H9 (cell line): ENCODE measurements around the gene TDP1. TPM values are rescaled to one million over a fixed set of nuclear protein-coding genes. Genes with fewer than 3 reads are reported as not detected.

Experiments used
- DNase-seq: peaks from one replicate; pipeline ENCODE4 v3.0.0-alpha.2; 2017
- H2AFZ ChIP-seq: one replicate; pipeline ENCODE4 v1.6.1; 2013; ENCODE audit warnings: mild to moderate bottlenecking, low read length, control low read depth, moderate library complexity
- H2AK5ac ChIP-seq: 2 replicates; pipeline ENCODE4 v1.6.1; 2013; ENCODE audit warnings: low read length, control low read depth, mixed read lengths; ENCODE audit not compliant: insufficient read length
- H2BK120ac ChIP-seq: one replicate; pipeline ENCODE4 v1.6.1; 2013; ENCODE audit warnings: low read depth, mild to moderate bottlenecking, low read length, control low read depth, inconsistent platforms; ENCODE audit not compliant: poor library complexity, severe bottlenecking
- H2BK12ac ChIP-seq: 2 replicates; pipeline ENCODE4 v1.6.1; 2013; ENCODE audit warnings: low read length, control low read depth, mixed read lengths, low read depth; ENCODE audit not compliant: insufficient read length
- H2BK15ac ChIP-seq: 2 replicates; pipeline ENCODE4 v1.6.1; 2013; ENCODE audit warnings: low read depth, low read length, control low read depth
- H2BK20ac ChIP-seq: one replicate; pipeline ENCODE4 v1.6.1; 2013; ENCODE audit warnings: low read depth, mild to moderate bottlenecking, low read length, control low read depth, inconsistent platforms; ENCODE audit not compliant: poor library complexity, severe bottlenecking
- H2BK5ac ChIP-seq: 2 replicates; pipeline ENCODE4 v1.6.1; 2013; ENCODE audit warnings: low read length, control low read depth, mixed read lengths; ENCODE audit not compliant: insufficient read length
- H3K14ac ChIP-seq: 2 replicates; pipeline ENCODE4 v1.6.1; 2013; ENCODE audit warnings: low read length, control low read depth; ENCODE audit not compliant: insufficient read depth
- H3K18ac ChIP-seq: 2 replicates; pipeline ENCODE4 v1.6.1; 2013; ENCODE audit warnings: low read depth, mild to moderate bottlenecking, mixed read lengths, low read length, control low read depth; ENCODE audit not compliant: insufficient read length
- H3K23ac ChIP-seq: 2 replicates; pipeline ENCODE4 v1.6.1; 2013; ENCODE audit warnings: low read length, control low read depth, mixed read lengths, low read depth; ENCODE audit not compliant: insufficient read length
- H3K23me2 ChIP-seq: 2 replicates; pipeline ENCODE4 v1.6.1; 2013; ENCODE audit warnings: low read depth, mild to moderate bottlenecking, mixed read lengths, low read length, control low read depth; ENCODE audit not compliant: insufficient read length, poor library complexity, severe bottlenecking
- H3K27ac ChIP-seq: 2 replicates; pipeline ENCODE4 v1.5.1; 2013; ENCODE audit warnings: low read length, control low read depth, mixed read lengths, low read depth; ENCODE audit not compliant: insufficient read length
- H3K27me3 ChIP-seq: 2 replicates; pipeline ENCODE4 v1.6.1; 2013; ENCODE audit warnings: low read length, control low read depth, inconsistent platforms; ENCODE audit not compliant: insufficient read depth
- H3K4ac ChIP-seq: 2 replicates; pipeline ENCODE4 v1.6.1; 2013; ENCODE audit warnings: low read depth, mild to moderate bottlenecking, control low read depth, inconsistent platforms, low read length, moderate library complexity
- H3K4me1 ChIP-seq: 2 replicates; pipeline ENCODE4 v1.6.1; 2013; ENCODE audit warnings: low read length, control low read depth, inconsistent platforms; ENCODE audit not compliant: insufficient read depth
- H3K4me2 ChIP-seq: 2 replicates; pipeline ENCODE4 v1.6.1; 2013; ENCODE audit warnings: low read length, control low read depth, mixed read lengths; ENCODE audit not compliant: insufficient read length, insufficient read depth
- H3K56ac ChIP-seq: 2 replicates; pipeline ENCODE4 v1.6.1; 2013; ENCODE audit warnings: low read depth, mild to moderate bottlenecking, mixed read lengths, low read length, control low read depth; ENCODE audit not compliant: insufficient read length
- H3K79me1 ChIP-seq: 2 replicates; pipeline ENCODE4 v1.6.1; 2013; ENCODE audit warnings: low read depth, mild to moderate bottlenecking, moderate library complexity, low read length, control low read depth, inconsistent platforms; ENCODE audit not compliant: insufficient read depth, poor library complexity, severe bottlenecking
- H3K79me2 ChIP-seq: 2 replicates; pipeline ENCODE4 v1.6.1; 2013; ENCODE audit warnings: low read length, control low read depth, inconsistent platforms; ENCODE audit not compliant: insufficient read depth
- H3K9ac ChIP-seq: 2 replicates; pipeline ENCODE4 v1.6.1; 2013; ENCODE audit warnings: low read length, control low read depth, mixed read lengths; ENCODE audit not compliant: insufficient read length; ENCODE audit errors: extremely low read depth
- H3K9me3 ChIP-seq: one replicate; pipeline ENCODE4 v1.6.1; 2013; ENCODE audit warnings: low read depth, low read length, inconsistent platforms; ENCODE audit not compliant: control insufficient read depth
- H3T11ph ChIP-seq: one replicate; pipeline ENCODE4 v1.6.1; 2013; ENCODE audit warnings: mild to moderate bottlenecking, low read length, control low read depth, inconsistent platforms
- H4K20me1 ChIP-seq: one replicate; pipeline ENCODE4 v1.6.1; 2013; ENCODE audit not compliant: control insufficient read depth, insufficient read length, insufficient read depth
- H4K5ac ChIP-seq: 2 replicates; pipeline ENCODE4 v1.6.1; 2013; ENCODE audit warnings: low read depth, mild to moderate bottlenecking, mixed read lengths, low read length, control low read depth; ENCODE audit not compliant: insufficient read length
- H4K8ac ChIP-seq: replicated peaks from 2 replicates; pipeline ENCODE4 v1.6.1; 2013; ENCODE audit warnings: low read length, control low read depth, mixed read lengths, low read depth; ENCODE audit not compliant: insufficient read length
- H4K91ac ChIP-seq: 2 replicates; pipeline ENCODE4 v1.6.1; 2013; ENCODE audit warnings: low read depth, mild to moderate bottlenecking, moderate library complexity, mixed read lengths, low read length, control low read depth; ENCODE audit not compliant: insufficient read length
- H3K27ac Mint-ChIP-seq, 3 experiments: 2 replicates in 2 of 3; 3 replicates in 1 of 3; pipeline ENCODE4 v1.8.0; 2020 to 2021; ENCODE audit warnings: mixed read lengths in 3 of 3, mild to moderate bottlenecking in 1 of 3, moderate library complexity in 1 of 3
- H3K27me3 Mint-ChIP-seq: 2 replicates; pipeline ENCODE4 v1.8.0; 2021; ENCODE audit warnings: low read depth, mild to moderate bottlenecking, moderate library complexity, mixed read lengths
- H3K36me3 Mint-ChIP-seq, 3 experiments: 2 replicates in 2 of 3; 3 replicates in 1 of 3; pipeline ENCODE4 v1.8.0; 2020 to 2021; ENCODE audit warnings: low read depth in 3 of 3, mixed read lengths in 3 of 3; ENCODE audit not compliant: insufficient read depth in 1 of 3
- H3K4me1 Mint-ChIP-seq, 2 experiments: 2 replicates each; pipeline ENCODE4 v1.8.0; 2020; ENCODE audit warnings: mixed read lengths in 2 of 2
- H3K4me3 Mint-ChIP-seq, 2 experiments: 2 replicates in 1 of 2; 3 replicates in 1 of 2; pipeline ENCODE4 v1.8.0; 2020 to 2021; ENCODE audit warnings: mild to moderate bottlenecking in 2 of 2, mixed read lengths in 2 of 2, moderate library complexity in 1 of 2
- H3K9me3 Mint-ChIP-seq, 2 experiments: 2 replicates in 1 of 2; 3 replicates in 1 of 2; pipeline ENCODE4 v1.8.0; 2020; ENCODE audit warnings: mild to moderate bottlenecking in 2 of 2, mixed read lengths in 2 of 2, moderate library complexity in 1 of 2
- WGBS: extraction: QIAGEN DNeasy Blood & Tissue Kit; methylation state at CpG from one replicate; pipeline ENCODE4 v1.1.7; 2013; ENCODE audit warnings: missing lambda C conversion rate, low lambda C conversion rate, mixed read lengths; ENCODE audit not compliant: insufficient read length; ENCODE audit errors: extremely low coverage; 5-methylcytosine and 5-hydroxymethylcytosine counted together
- total RNA-seq: library from RNA; stranded (reverse); gene quantifications from 2 replicates; pipeline ENCODE4 v1.2.1, GENCODE V29; 2021
- TF ChIP-seq, protein P1 (sequence below): fragments of 200-600 bp; sonication (generic); conservative IDR thresholded peaks from 3 replicates; pipeline ENCODE4 v1.8.0; 2021; ENCODE audit warnings: antibody characterized with exemption, mild to moderate bottlenecking

The TDP1 gene
- total RNA-seq, 1 experiment from 2014 or later: 53.4 TPM

DNA sequence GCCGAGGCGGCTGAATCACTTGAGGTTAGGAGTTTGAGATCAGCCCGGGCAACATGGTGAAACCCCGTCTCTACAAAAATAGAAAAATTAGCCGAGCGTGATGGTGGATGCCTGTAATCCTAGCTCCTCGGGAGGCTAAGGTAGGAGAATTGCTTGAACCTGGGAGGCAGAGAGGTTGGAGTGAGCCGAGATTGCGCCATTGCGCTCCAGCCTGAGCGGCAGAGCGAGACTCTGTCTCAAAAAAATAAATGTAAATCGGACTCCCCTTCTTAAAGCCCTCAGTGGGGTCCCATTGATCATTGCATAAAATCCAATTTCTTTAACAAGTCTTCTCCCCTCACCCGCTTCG, 908 bp downstream of the TDP1 start:
- no peak overlapping the region for H3K27ac ChIP-seq
- H2AK5ac ChIP-seq: no peak overlapping the region
- no peak overlapping the region for H3T11ph ChIP-seq

More for the DNA sequence above, 908 bp downstream of the TDP1 start:
- H3K27ac Mint-ChIP-seq: peak overlapping the region; percentile 25 to 97 (median 78); a peak in 5 of 7 replicates
- Histone ChIP-seq H3K79me2 (no peaks in the 10 kb centered on the region), H3K4ac (no peak overlapping the region), H4K5ac (no peak overlapping the region), H2BK120ac (no peak overlapping the region), H3K4me1 (peaks cover 3% of the 10 kb centered on the region; the same call in 1 of the 2 replicates), H3K79me1 (peaks cover 3% of the 10 kb centered on the region), H3K18ac (peak overlapping the region; percentile 72), H3K23me2 (peaks cover 19% of the 10 kb centered on the region), H3K4me2 (peak overlapping the region; percentile 97), H4K8ac (no peak overlapping the region), H3K23ac (no peak overlapping the region), H3K9ac (peak overlapping the region; percentile 75), H2AFZ (no peak overlapping the region), H3K9me3 (no peaks in the 10 kb centered on the region), H3K27me3 (no peaks in the 10 kb centered on the region), H2BK15ac (no peak overlapping the region), H3K56ac (peak overlapping the region; percentile 37), H2BK12ac (no peak overlapping the region), H4K91ac (no peak overlapping the region), H2BK20ac (no peak overlapping the region), H2BK5ac (no peak overlapping the region), H4K20me1 (no peaks in the 10 kb centered on the region), H3K14ac (peak overlapping the region; percentile 91; the same call in 1 of the 2 replicates)
- peak overlapping the region; percentile 94 to 96 for H3K4me3 Mint-ChIP-seq
- H3K27me3 Mint-ChIP-seq: no peaks in the 10 kb centered on the region; the same call in 1 of the 2 replicates
- DNase-seq: no peak
- H3K36me3 Mint-ChIP-seq: peaks cover 10 to 24% (median 14%) of the 10 kb centered on the region in 3 experiments
- peaks cover 42 to 50% of the 10 kb centered on the region in 2 experiments for H3K4me1 Mint-ChIP-seq
- TF ChIP-seq, protein P1, sequence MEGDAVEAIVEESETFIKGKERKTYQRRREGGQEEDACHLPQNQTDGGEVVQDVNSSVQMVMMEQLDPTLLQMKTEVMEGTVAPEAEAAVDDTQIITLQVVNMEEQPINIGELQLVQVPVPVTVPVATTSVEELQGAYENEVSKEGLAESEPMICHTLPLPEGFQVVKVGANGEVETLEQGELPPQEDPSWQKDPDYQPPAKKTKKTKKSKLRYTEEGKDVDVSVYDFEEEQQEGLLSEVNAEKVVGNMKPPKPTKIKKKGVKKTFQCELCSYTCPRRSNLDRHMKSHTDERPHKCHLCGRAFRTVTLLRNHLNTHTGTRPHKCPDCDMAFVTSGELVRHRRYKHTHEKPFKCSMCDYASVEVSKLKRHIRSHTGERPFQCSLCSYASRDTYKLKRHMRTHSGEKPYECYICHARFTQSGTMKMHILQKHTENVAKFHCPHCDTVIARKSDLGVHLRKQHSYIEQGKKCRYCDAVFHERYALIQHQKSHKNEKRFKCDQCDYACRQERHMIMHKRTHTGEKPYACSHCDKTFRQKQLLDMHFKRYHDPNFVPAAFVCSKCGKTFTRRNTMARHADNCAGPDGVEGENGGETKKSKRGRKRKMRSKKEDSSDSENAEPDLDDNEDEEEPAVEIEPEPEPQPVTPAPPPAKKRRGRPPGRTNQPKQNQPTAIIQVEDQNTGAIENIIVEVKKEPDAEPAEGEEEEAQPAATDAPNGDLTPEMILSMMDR: no peak
- no peaks in the 10 kb centered on the region for H3K9me3 Mint-ChIP-seq
- no CpG with 5 or more reads among the region's 15 CpGs for WGBS
